Measurements from ENCODE around the gene TRIM29. TPM values are rescaled to one million over a fixed set of nuclear protein-coding genes. Genes with fewer than 3 reads are reported as not detected.

The TRIM29 gene
- total RNA-seq, 1 experiment from 2014 or later, result 2.7 TPM

DNA sequence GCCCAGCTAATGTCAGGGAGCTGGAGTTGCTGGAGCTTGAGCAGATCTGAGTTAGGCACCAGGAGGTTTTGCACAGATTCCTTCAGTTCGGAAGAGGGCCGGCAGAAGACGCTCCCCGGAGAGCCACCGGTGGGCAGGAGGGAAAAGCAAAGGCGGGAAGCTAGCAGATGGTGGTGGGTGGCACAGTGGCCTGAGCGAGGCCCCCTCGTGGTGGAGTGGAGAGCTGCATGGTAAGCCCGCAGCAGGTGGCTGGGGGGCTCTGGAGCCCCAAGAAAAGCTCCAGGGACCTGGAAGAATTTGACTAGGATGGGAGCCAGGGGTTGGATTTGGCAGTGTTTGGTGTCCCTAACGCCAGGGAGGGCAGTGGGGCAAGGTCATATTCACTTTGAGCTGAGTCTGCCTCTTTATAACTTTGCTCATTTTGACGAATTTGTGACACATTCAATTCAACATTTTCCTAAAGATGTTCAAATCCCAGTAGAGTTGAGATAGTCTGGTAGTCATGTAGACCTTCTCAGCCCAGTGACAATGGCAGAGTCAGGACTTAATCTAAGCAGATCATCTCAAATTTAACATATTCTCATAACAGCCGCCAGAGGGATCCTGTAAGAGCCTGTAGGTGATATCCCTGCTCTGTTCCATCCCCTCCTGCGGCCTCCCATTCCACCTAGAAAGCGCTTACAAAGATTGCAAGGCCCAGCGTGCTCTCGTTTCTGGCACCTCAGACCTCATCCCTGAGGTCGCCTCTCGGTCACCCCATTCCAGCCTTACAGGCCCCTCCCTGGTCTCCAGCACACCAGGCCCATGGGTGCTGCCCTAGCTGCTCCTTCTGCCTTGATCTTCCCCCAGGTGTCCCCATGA is 57.9 kb downstream of the TRIM29 start:
- no peak for DNase-seq (ENCODE audit: low read depth)
- in situ Hi-C loops (cut with HindIII; ENCODE audit: low pct_unique_long_range_greater_than_20kb, low sequenced_read_pairs), result no loop called here

DNA sequence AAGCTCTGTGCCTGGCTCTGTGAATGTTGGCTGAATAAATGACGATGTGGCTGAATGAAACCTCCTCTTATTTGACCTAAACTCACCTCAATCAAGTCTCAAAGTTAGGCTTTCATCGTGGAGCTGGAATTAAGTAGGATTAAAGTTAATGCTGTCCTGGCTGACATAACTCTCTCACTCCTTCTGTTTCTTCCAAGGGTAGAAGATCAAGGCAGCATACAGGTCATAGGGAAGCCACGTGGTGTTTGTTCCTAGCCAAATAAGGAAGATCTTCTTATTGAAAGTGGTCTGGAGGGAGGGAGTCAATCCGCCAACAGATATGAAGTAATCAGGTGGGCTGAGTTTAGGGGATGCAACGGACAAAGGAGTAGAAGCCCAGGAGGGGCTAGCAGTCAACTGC is 59.5 kb downstream of the TRIM29 start:
- in situ Hi-C loops (cut with HindIII; ENCODE audit: low pct_unique_long_range_greater_than_20kb, low sequenced_read_pairs), result no loop called here

DNA sequence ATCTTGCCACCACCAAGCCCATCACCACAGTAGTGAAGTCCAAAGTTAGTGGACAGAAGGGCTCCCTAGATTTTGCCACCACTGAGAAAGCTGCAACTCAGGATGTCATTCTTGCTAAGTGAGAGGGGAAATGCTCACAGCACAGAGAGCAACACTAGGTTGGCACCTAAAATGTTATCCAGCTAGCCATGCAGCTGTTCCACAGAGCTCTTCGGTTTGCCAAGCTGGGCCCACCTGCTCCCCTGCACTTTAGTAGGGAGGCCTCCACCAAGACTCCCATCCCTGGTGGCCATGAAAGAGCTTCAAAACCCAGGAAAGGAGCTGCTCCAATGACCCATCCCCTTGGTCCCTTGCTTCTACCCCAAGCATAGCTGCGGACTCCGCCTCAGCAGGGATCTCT is 63.8 kb downstream of the TRIM29 start:
- in situ Hi-C loops (cut with HindIII; ENCODE audit: low pct_unique_long_range_greater_than_20kb, low sequenced_read_pairs), result no loop called here

More for the DNA sequence above, 59.5 kb downstream of the TRIM29 start:
- no peak for DNase-seq (ENCODE audit: low read depth)

DNA sequence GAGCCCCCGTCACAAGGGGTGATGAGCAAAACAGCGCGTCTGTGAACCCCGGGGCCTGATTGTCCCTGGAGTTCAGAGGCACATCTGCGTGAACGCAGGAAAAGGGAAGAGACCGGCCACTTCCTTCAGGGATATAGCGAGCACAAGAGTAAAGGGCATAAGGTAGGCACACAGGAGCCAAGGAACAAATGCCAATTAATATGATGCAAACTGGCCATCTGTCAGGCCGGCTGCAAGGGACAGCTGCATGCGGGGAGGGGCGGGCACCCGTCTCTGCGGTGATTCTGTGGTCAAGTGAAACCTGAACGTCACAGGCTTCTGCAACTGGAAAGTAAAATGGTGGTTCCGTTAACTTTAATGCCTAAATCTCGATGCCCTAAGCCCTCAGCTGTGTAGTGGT is 64.7 kb downstream of the TRIM29 start:
- DNase-seq (ENCODE audit: low read depth), result no peak
- in situ Hi-C loops (cut with HindIII; ENCODE audit: low pct_unique_long_range_greater_than_20kb, low sequenced_read_pairs), result no loop called here

More for the DNA sequence above, 63.8 kb downstream of the TRIM29 start:
- no peak for DNase-seq (ENCODE audit: low read depth)

DNA sequence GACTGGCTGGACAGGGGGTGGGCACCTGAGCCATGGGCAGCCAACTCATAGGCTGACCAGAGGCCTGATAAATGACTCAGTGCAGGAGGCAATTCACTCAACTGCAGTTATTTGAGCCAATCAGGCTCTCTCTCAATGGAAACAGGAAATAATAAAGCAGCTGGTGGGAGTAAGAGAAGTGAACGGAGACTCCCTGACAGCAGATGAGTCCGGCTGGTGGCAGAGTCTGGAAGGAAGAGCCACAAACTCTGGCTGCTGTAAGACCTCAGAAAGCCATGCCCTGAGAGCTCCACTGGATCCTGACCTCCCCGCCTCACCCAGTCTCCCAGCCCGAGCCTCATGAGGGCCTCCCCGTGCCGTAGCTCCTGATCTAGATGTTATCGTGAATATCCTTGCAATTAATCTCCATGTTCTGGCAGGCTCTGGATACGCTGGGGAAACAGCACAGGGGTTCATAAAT is 69.8 kb downstream of the TRIM29 start:
- no peak for DNase-seq (ENCODE audit: low read depth)
- in situ Hi-C loops (cut with HindIII; ENCODE audit: low pct_unique_long_range_greater_than_20kb, low sequenced_read_pairs), result no loop called here

DNA sequence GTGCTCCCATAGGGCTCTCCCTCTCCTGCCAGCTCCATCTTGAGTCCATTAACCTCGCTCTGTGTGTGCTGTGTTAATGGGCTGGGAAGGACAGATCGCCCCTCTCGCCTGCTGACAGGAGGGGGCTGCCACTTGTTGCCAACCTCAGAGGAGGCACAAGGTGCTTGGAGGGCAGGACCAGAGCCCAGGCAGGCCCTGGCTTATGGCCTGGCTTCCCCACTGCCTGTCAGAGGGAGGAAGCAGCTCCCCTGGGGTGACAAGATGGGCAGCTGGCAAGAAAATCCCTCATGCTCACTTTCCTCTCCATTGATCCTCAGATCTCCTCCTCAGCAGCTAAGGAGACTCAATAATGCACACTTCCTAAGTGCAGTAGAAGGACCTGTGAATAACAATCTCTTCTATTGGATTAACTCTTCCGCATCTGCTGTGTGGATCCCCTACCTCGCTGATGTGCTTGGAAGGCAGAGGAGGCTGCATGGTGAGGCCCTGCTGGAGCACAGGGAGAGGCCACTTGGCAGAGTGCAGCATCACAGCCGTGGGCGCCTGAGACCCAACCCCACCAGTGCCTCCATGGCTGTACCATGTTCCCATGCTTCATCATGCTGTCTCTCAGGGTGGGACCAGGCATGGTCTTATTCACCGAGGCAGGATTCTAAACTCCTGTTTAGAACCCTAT is 70.3 kb downstream of the TRIM29 start:
- no peak for DNase-seq (ENCODE audit: low read depth)
- in situ Hi-C loops (cut with HindIII; ENCODE audit: low pct_unique_long_range_greater_than_20kb, low sequenced_read_pairs), result no loop called here

DNA sequence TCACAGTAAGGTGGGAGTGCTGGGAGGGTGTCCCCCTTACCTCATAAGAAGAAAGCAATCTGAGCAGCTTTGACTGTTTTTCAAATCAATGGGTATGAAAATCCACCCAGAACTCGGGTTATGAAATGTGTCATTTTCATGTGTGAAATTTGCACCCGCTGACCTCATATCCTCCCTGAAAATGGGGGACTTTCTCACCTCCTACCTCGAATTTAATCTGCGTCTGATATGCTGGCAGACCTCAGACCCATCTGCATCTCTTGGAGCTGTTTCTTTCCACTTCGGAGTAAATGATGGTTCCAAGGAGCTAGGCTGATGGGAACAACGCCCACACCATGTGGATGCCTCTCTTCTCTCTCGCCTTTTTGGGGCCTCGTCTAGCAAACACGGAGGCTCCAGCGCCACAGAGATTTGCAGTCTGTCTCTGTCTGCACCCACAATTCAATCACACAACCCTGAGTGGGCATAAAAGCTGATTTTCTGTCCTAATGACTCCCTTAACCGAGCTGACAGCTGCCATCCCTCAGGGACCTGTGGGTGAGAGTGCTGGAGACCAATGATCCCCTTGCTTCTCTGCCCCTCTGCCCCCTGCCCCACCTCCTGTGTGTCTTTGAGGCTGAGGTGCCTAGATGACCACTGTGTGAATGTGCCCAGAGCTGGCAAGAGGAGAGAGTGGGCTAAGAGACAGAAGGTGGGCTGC is 71.0 kb downstream of the TRIM29 start:
- no peak for DNase-seq (ENCODE audit: low read depth)
- in situ Hi-C loops (cut with HindIII; ENCODE audit: low pct_unique_long_range_greater_than_20kb, low sequenced_read_pairs), result no loop called here

DNA sequence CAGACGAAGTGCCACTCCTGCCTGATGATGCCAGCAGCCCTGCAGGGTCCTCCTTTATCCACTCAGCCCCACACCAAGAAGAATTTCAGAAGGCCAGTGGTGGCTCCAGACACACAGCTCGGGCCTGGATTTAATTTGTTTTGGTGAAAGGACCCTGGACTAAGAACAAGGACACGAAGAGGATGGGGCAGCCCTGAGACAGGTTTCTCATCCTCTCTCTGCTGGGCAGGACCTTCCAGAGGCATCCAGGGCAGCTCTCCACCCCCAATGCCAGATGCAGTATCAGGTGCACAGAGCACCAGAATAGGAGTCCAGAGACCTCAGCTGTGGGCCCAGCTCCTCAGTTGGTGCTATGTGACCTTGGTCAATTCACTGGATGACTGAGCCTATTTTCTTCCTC is 72.0 kb downstream of the TRIM29 start:
- no peak for DNase-seq (ENCODE audit: low read depth)

DNA sequence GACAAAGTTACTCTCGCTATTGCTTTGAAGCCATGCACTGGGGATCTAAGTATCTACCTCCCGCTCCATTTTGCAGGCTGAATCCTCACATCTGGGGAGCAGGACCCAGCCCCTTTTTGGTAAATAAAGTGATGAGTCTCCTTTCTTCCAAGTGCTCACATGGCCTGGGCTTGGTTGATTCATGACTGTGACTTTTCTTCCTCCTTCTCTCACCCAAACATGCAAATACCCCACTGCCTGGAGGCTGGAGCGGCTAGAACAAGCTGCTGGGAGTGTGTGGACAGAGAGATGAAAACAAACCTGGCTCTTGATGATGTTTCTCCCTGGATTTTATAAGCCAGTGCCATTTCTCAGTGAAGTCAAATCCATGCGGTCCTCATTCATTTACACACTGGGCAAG is 72.7 kb downstream of the TRIM29 start:
- DNase-seq (ENCODE audit: low read depth), result no peak
- in situ Hi-C loops (cut with HindIII; ENCODE audit: low pct_unique_long_range_greater_than_20kb, low sequenced_read_pairs), result no loop called here

More for the DNA sequence above, 72.0 kb downstream of the TRIM29 start:
- in situ Hi-C loops (cut with HindIII; ENCODE audit: low pct_unique_long_range_greater_than_20kb, low sequenced_read_pairs), result no loop called here

DNA sequence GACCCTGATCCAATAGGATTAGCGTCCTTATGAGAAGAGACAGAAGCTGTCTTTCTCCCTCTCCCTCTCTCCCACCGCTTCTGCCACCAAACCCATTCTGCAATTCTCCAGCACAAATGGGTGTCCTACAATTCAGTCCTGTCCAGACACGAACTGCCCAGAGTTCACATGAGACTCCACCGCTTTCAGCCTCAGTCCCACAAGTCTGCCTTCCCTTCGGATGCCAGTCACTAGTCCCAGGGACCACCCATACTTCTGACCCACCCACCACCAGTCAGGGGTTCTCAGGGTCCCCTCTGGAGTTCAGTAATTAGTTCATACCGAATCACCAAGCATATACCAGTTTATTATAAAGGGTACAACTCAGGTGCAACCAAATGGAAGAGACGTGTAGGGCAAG is 73.6 kb downstream of the TRIM29 start:
- no peak for DNase-seq (ENCODE audit: low read depth)
- in situ Hi-C loops (cut with HindIII; ENCODE audit: low pct_unique_long_range_greater_than_20kb, low sequenced_read_pairs), result no loop called here

DNA sequence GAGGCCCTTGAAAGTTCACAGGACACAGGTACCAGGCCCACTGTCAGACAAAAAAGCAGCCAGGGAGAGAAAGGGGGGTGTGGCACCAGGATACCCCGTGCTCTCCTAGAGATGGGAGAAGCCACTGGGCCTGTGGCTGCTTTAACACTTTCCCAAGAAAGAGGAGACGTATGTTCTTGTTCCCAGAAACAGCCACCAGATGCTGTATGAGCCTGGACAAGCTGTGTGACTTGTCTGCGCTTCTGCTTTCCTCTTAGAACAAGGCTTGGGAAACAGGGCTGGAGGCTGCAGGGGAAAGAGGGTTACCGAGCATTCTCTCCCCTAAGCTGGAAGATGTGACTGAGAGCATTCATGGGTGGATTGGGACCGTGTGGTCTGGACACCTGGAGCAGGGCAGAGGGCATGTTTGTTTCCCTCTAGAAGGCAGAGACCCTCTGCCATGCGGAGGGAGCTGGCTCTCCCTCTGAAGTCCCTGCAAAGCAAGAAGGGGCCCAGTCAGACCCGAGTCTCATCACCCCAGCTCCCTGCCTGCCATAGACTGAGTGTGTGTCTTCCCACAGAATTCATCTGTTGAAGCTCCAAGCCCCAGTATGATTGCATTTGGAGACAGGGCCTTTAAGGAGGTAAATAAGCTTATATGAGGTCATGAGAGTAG is 74.1 kb downstream of the TRIM29 start:
- DNase-seq (ENCODE audit: low read depth), result no peak
- in situ Hi-C loops (cut with HindIII; ENCODE audit: low pct_unique_long_range_greater_than_20kb, low sequenced_read_pairs), result no loop called here

DNA sequence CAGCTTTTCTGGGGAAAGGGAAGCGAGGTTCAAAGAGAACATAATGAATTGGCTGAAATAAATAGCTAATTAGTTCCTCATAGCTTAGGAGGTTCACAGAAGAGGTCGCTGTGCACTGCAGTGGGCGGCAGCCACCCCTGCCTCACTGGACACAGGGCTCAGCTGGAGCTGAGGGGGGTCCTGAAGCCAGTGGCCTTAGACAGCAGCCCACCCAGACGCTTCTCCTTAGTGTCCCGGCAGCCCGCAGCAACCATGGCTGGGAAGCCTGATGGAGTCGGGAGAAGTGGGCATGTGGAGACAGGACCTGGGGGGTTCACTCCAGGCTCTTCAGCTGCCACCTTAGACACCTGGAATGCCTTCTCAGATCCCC is 75.4 kb downstream of the TRIM29 start:
- DNase-seq (ENCODE audit: low read depth), result no peak
- in situ Hi-C loops (cut with HindIII; ENCODE audit: low pct_unique_long_range_greater_than_20kb, low sequenced_read_pairs), result no loop called here

DNA sequence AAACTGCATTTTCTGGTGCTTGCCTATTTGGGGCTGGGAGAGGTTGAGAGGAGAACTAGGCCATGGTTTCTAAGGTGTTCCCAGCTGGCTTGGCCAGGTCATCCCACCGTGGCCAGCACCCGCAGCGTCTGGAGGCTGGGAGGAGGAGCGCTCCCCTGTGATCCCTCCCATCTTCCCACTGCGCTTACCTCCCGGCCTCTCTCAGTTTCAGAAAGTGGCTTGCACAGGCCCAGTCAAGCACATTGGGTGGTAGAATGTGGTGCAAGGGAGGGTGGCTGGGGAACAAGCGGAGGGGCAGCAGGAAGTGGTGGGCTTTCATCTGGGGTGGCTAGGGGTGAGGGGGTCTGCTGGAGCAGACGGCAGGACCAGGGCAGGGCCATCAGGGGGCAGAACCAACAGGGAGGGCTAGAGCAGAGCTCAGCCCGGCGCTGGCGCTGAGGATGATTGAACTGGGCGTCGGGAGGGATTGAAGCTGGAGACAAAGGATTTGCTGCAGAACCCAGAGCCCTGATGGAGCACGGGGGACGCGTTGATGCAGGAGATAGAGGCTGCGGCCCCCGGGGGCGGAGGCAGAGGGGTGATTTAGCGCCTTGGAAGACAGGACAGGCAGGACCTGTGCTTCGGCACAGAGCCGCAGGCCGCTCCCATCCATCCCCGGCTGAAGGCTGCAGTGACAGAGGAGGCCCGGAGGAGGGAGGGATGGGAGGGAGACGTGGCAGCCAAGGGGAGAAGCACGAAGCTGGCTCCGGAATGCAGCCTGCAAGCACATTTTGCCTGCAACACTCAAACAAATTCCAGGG is 76.0 kb downstream of the TRIM29 start:
- in situ Hi-C loops (cut with HindIII; ENCODE audit: low pct_unique_long_range_greater_than_20kb, low sequenced_read_pairs), result no loop called here

More for the DNA sequence above, 76.0 kb downstream of the TRIM29 start:
- no peak for DNase-seq (ENCODE audit: low read depth)

Other genes with a start within 250 kb of the TRIM29 start
- 20.4 and 31.0 TPM in 2 replicates for gene OAF, start 72.9 kb upstream of the TRIM29 start, total RNA-seq (2014; rRNA removed; shearing (Covaris generic); ENCODE audit: low replicate concordance)
- not detected in 2 replicates for gene POU2F3, start 102.0 kb upstream of the TRIM29 start, total RNA-seq (2014; rRNA removed; shearing (Covaris generic); ENCODE audit: low replicate concordance)
- 6.9 and 10.3 TPM in 2 replicates for gene TLCD5, start 187.2 kb upstream of the TRIM29 start, total RNA-seq (2014; rRNA removed; shearing (Covaris generic); ENCODE audit: low replicate concordance)
- gene ARHGEF12, start 198.3 kb upstream of the TRIM29 start, total RNA-seq (2014; rRNA removed; shearing (Covaris generic); ENCODE audit: low replicate concordance), result 15.1 and 19.9 TPM in 2 replicates

Measured in Caki2 (cell line).